NCI-H2196 (cell line): ENCODE data around the gene NR3C1.
A peak's percentile ranks its signal among the peaks of the same experiment; 100 is the strongest.

Experiments used
- DNase-seq: peaks from one replicate; lab custom pipeline; 2025; ENCODE audit not compliant: unreplicated experiment; lab: John Stamatoyannopoulos, UW

The NR3C1 gene

DNA sequence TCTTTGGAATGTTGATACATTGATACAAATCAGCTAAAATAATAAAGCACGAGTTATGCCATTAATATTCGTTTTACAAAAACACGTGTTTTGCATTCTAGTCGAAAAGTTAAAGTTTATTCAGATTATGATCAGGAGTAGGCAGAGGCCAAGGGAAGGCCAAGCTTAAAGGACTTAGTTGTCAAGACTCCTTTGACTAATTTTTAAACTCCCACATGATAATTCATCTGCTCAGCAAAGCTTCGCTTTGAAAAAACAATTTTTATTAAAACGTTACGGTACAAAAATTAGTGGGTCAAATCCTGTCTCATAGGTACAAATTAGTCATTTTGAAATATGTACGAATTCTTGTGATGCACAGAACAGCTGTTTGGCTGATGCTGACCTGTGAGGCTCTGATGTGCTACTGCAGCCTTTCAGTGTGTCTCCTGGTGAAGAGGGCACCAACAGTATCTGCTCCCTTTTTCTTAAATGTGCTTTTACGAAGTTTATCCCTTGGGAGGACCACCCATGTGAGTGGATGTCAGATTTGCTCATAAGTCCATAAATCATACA is 23.0 kb upstream of the NR3C1 start:
- no peak for DNase-seq

DNA sequence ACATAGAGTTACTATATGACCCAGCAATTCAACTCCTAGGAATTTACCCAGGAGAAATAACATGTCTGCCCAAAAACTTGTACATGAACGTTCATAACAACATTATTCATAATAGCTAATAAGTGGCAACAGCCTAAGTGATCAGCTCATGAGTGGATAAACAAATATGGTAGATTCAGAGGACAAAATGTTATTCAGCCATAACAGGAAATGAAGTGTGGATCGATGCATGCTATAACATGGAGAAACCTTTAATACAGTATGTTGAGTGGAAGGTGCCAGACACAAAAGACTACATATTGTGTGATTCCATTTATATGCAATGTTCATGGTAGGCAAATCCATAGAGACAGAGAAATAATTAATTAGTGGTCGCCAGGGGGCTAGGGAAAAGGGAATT is 22.3 kb upstream of the NR3C1 start:
- DNase-seq, result no peak

DNA sequence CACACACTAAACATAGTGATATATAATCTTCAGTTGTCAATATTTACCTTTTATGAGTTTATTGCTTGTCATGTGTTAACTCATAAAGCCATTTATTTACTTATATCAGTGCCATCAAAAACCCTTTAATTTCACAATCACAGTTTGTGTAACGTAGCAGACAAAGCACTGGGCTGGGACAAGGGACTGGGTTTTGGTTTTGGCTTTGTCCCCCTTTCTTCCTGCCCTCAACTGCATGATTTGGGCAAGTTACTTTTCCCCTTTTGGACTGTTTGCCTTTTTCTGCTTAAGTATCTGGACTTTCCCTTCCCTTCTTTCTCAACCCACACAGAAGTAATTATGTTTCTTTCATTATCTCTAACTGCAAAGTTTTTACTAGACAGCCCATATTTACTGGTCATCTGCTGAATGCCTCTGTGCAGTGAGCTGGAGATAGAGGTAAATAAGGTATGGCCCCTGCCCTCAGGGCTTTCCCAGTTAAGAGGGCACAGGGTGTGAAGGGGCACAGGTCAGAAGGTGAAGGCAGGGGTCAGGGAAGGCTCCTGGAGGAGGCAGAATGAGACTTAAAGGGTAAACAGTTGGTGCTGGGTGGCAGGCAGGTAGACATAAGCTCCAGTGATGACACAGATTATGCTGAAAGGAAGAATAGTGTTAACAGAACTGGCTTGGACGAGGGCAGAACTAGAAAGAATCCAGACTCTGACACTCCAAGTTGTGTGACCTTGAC is 14.8 kb upstream of the NR3C1 start:
- no peak for DNase-seq

DNA sequence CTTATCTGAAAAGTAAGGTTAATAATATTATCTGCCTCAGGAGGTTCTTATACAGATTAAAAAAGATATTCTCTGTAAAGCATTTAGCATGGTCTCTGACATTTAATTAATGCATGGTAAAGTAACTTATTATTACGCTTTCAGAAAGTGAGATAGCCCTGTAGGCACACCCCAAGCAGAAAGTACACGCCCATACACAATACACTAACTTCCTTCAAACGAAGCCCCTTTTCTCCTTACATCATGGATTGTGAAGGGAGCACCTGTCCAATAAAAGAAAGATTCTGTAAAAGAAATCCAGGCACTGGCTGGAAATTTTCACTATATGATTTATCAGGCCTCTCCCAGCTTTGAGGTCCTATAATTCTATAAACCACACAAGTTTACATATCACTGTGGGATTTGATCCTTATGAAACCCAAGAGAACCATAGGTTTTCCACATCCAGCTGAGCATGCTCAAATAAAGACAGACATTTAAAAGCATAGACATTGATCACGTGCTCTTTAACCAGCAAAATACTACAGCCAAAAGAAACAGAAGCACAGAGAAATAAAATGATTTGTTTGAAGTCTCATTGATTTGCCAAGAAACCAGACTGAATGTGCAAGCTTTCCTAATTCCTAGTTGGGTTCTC is 14.1 kb upstream of the NR3C1 start:
- no peak for DNase-seq

GRCh38 chr5:143416411-143416810 is 12.9 kb upstream of the NR3C1 start:
- no peak for DNase-seq

DNA sequence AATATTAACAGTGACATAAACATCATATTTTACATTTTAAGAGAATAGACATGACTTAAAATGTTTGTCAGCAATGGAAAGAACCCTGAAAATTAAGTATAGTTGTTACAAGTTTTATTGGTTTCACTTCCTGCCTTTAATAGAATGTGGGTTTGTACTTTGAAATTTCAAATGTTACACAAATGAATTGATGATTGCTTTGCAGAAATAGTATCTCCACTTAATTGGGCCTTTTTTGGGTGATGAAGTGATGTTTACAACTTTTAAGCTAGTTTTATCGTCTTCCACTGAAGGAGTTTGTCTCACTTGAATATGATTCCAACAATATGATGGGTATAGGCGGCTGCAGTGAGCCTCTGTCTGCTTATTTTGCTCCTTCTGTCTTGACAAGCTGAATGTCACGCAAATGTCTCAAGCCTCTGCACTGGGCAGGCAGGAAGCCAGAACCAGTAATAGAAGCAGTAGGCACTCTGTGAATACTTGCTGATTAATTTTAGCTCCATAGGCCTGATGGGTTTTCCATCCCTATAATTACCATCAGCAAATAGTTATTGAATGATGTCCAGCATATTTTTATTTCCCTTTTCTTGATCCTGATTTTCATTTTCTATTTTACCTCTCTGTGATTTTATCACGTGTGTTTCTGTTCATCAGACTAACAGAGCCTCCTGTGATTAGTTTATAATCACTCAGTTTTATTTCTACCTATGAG is 10.6 kb upstream of the NR3C1 start:
- no peak for DNase-seq

DNA sequence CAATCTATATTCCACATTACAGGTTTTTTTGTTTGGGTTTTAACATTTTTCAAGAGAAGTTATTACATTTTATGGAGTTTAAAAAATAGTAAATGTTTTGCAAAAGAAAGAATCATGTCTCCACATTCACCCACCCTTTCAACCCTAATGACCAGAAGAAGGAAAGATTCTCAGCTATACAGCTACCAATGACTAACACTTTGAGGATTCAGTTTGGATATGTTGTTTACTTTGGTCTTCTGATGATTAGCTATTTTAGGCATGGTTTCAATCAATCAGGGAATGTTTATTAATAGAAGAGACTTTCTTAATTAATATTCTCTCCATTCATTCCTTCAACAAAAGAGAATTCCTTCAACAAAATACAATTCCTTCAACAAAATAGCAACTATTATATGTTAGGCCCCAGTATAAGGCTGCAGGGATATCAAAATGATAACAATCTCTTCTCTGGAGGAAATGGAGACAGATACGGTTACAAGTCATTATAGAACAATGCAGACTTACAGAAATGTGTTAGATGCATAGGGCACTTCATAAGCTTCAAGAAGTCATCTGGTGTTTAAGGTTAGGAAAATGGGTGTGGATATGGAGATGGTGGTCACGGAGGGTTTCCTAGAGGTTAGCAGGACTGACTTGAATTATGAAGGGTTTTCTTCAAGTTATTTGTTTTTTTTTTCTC is 9.3 kb upstream of the NR3C1 start:
- DNase-seq, result no peak

DNA sequence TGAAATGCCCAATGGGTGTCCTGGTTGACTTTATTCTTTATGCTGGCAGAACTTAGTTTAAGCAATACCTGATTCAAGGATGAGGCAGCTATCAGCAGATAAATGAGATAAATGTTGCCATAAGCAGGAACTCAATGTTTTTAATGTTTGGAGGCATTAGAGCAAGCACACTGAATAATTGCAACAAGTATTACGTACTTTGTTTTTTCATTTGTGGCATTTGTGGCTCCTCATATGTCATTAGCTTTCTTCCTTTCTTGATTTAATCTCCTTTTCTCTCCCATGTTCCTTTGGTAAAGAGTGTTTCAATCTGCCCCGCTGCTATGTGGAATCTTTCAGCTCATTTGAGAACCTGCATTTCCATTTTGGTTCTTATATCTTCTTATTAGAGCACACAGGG is 6.4 kb upstream of the NR3C1 start:
- DNase-seq, result no peak

- no peak for DNase-seq
These were observed 2.9 kb upstream of the NR3C1 start for GRCh38 chr5:143406408-143406807.

DNA sequence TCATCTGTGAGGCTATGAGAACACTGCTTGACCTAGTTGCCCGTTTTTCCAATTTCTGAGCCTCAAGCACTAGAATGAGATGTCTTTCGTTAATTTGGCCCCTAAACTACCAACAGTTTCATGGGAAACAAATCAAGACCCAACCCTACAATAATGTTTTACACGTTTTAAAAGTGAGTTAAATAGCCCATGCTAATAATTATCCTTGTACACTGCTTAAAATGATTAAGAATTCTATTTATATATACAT is 2.3 kb upstream of the NR3C1 start:
- no peak for DNase-seq

- DNase-seq, result peak; percentile 82
These were observed 1.8 kb upstream of the NR3C1 start for GRCh38 chr5:143405063-143405848.

GRCh38 chr5:143404416-143405062 is 1.1 kb upstream of the NR3C1 start:
- DNase-seq, result peak; percentile 74

GRCh38 chr5:143403334-143403592 is 223 bp downstream of the NR3C1 start:
- DNase-seq, result no peak

- peak; percentile 54 for DNase-seq
These were observed 743 bp downstream of the NR3C1 start for GRCh38 chr5:143402553-143403333.

- no peak for DNase-seq
These were observed 1.4 kb downstream of the NR3C1 start for GRCh38 chr5:143402017-143402552.

DNA sequence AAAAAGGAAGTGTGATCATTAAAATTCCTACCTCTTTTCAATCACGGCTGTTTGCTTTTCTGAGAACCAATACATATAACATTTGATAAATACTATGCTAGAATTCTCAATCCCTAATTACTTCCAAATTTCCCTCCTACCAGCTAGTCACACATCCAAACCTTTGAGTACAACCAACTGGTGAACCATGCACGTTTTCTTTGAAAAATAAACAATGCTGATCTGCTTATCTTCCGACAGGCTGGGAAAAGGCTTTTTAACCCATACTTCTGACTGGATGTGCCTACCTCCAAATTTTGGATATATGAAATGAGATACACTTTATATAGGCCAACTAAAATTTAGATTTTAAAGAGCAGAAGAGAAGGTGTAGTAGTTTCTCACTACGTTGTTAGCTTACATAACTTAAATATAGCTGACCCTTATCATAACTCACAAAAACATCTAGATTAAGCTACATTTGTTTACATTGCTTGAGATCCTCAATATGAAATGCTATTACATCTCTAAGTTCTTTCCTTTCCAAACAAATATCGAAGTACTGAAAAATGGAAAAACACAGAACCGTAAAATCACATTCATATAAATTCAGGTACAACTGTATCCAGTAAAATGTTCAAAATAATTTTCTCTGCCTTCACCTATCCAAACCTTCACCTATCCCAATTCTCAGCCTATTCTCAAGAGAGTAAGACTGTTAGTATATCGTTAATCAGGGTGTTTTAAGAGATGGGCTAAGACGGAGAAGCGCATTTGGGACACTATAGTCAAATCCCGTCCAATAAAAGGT is 2.1 kb downstream of the NR3C1 start:
- DNase-seq, result no peak

- no peak for DNase-seq
These were observed 2.8 kb downstream of the NR3C1 start for GRCh38 chr5:143400541-143401226.
